Mesenteric fat pad (tissue), 1 donor: ENCODE results near the gene NFKBIZ. TPM values are rescaled to one million over a fixed set of nuclear protein-coding genes. Genes with fewer than 3 reads are reported as not detected.

Experiments used
- DNase-seq: peaks from one replicate; pipeline ENCODE4 v3.0.0-alpha.2; 2020; ENCODE audit warnings: low spot score
- total RNA-seq: library from RNA; stranded (reverse); fragmentation: NEBNext Ultra II Directional; extraction: Animal tissue kit (Norgen Biotek cat#: 25700); gene quantifications from one replicate; pipeline ENCODE4 v1.2.1, GENCODE V29; 2021
- donor health status: DM: yes; HTN: yes; CAD: no.

NFKBIZ gene
- total RNA-seq, 1 donor from 2014 or later = 133 TPM

DNA sequence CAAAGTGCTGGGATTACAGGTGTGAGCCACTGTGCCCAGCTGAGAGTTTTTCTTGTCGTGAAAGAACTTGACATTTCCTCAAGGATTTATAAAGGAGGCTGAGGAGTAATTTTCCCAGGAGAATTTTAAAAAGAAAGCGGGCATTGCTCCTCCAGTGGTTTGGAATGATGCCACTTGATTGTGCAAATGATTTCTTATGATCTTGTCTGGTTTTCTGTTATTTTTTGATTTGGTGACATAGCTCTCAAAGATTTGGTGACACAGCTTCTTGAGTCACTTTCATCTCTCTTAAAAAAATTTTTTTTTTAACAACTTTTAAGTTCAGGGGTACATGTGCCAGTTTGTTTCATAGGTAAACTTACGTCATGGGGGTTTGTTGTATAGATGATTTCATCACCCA is 24.6 kb upstream of the NFKBIZ start:
- DNase-seq = no peak

DNA sequence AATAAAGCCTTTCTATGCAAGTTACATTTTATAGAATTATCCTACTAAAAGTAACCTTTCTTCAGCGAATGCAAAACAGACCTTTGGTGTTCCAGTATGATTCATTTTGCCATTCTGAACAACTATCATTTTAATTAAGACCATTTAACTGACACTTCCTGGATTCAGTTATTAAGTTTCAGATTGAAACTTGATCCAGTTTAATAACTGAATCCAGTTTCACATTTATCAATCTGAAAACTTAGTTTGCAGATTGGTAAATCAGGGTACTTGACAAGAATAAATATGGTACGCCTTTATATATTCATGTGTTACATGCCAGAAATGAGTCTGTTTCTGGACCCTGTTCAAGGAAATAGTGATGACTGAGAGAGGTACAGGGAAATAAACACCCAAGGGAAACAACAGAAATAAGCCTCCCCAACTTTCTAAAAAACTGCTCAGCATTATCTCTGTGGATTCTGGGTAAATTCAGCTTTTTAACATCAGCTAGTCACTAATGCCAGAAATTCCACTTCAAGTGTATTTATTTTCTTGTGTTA is 23.3 kb upstream of the NFKBIZ start:
- no peak for DNase-seq

DNA sequence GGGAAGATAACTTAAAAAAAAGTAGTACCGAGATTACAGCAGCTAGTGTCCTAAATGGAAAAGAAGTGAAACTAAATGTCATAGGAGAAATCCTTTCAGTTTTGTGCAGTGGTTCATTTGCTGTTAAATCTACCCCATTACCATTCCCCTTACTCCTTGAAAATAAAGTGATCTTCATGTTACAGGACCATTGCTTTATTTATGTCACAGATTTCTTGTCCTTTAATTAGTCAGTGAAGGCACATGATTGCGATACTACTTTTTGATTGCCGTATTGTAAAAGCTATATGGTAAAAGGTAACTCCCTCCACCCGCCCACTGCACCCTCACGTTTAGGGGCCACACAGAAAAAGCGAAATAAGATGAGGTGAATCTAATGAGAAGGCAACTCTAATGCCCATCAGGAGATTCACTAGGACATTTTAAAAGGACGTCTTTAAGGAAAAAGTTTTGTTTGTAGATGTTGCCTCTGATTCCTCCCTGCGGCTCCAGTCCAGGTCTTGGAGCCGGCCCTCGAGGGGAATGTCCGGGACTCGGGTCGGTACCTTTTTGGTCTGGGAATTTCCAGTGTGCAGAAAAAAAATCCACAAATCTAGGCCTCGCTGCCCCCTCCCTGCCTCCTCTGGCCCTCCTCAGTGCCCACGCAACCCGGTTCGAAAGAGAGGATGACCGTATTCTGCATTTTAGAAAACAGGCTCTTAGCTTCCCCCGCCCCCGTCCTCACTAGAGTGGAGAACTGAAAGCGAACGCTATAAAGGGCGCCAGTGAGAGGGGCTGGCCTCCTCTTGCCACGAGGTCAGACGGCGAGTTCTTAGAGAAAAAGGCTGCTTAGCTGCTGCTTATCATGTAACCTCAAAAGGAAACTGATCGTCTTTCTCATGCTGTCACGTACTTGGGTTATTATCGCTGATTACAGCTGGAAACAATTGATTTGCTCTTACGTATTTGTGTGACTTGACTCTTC is 21.8 kb upstream of the NFKBIZ start:
- peak; percentile 91 for DNase-seq

DNA sequence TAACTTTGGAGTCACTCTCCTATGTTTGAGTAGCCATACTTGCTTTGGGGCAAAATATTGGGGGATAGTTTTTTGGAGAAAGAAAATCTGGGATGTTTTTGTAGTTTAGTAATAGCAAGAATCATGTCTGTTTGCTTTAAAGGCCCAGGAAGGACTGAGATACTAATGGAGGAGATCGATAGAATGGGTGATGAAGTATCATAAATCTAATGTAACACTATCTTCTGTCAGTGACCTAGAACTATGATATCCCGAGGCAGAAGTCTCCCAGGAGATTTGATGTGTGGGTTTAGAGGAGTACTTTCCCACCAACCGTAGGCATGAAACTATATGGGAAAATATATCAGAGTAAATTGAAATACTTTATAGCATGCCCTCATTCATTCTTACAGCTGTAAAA is 21.0 kb upstream of the NFKBIZ start:
- no peak for DNase-seq

DNA sequence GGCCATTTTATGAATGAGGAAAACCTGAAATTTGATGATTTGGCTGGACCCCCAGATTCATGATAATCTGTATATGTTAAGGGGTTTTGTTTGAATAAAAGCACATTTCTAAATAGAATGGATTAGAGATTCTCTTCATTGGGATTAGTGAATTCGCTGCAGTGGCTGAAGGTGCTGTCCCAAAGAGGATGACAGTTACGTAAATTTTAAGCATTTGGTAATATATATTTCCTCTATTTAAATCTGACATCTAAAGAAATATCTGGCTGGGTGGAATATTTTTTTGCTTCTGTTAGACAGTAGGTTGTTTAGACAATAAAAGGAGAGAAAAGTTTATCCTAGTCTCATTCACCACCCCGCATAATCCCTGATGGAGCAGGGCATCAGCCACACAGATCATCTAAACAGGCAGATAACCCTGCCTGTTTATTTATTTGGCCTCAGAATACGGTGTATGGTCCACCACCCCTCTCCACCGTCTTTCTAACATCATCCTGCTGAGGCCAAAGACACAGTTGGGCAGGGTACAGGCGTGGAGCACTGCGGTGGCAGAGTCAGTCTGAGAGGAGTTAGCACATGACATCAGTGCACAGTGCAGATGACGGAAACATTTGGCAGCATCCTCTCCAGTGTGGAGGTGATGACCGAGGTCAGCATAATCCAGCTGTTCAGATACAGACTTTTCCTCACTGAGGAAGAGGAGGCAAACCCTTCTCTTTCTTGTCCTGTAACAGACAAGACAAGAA is 20.4 kb upstream of the NFKBIZ start:
- DNase-seq = no peak

DNA sequence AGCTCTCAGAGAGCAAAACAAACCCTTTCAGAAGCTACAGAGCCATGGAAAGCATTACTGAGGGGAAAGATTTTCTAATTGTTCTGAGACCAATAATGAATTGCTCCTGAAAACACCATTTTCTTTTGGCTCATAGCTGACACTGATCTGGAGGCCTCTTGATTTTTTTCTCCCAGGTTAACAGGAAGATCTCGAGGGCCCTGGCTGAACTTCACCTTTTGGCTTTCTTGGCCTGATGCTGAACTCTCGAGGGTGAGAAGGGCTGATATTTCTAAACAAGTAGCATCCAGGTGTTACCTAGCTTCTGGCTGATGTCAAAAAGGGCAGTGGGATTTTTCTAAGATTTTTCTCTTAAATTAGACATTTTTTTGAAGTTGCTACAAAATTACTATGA is 19.9 kb upstream of the NFKBIZ start:
- no peak for DNase-seq

DNA sequence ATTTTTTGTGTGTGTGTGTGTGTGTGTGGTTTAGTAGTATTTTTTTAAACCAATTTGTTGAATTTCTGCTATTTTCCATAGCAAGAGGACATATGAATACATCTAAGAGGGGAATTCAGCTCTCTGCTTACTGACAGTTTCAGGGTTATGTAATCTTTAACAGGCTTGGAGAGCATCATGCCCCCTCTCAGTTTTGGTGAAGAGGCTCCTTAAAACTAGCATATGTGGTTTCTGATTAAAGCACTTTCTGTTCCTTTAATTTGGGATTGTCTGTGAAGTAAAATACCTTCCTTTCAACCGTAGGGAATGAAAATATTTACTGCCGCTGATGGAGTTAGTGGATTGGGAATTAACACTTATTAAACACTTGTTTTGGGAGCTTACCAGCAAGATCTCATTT is 19.4 kb upstream of the NFKBIZ start:
- DNase-seq = no peak

DNA sequence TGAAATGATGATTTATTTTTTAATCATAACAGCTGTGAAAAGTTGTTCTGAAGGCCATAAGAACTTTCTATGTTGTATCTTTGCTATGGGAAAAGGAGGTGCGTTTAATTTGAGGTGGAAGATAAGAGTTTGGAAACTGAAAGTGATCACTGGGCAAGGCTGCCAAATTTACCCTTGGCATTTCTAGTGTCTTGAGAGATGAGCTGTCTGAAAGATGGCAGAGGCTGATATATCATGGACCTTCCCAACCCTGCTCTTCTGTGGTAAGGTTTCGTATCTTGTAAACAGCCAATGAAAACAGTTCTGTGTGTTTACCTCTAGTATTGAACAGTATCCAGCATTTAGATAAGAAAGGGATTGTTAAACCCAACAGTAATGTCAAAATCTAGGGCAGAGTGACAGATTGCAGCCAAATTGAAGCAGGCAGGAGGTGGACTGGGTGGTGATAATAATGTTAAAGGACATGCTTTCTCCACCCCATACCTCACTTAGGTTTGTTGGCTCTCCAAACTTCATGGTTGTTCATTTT is 15.8 kb upstream of the NFKBIZ start:
- no peak for DNase-seq

DNA sequence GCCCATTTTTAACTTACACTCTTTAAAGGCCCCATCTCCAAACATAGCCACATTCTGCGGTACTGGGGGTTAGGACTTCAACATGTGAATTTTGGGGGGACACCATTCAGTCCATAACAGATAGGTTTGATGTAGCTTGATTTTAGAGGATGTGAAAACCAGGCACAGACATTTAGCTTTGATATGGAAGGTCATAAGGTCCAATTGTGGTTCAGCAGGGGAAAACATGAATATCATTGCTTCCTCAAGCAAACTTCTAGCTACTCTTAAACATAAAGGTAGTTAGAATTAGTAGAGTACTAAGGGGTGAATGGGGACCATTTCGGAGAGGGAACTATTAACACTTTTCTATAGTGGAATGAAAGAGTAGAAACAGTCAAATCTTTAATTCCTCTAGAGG is 13.6 kb upstream of the NFKBIZ start:
- no peak for DNase-seq

DNA sequence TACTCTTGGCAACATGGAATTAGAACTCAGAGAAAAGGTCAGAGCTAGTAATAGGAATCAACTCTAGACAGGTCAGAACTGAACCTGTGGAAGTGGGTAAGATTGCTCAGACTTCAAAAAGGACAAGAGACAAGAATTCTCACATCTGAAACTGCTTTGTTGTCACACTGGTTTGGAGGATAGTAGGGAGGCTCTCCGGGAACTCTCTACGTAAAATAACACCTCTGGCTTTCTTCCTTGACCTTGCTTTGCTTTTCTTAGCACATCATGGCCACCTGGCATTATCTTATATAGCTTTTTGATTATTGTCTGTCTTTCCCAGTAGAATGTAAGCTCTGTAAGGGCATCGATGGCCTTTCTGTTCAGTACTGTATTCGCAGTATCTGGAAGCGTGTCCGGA is 13.2 kb upstream of the NFKBIZ start:
- no peak for DNase-seq

DNA sequence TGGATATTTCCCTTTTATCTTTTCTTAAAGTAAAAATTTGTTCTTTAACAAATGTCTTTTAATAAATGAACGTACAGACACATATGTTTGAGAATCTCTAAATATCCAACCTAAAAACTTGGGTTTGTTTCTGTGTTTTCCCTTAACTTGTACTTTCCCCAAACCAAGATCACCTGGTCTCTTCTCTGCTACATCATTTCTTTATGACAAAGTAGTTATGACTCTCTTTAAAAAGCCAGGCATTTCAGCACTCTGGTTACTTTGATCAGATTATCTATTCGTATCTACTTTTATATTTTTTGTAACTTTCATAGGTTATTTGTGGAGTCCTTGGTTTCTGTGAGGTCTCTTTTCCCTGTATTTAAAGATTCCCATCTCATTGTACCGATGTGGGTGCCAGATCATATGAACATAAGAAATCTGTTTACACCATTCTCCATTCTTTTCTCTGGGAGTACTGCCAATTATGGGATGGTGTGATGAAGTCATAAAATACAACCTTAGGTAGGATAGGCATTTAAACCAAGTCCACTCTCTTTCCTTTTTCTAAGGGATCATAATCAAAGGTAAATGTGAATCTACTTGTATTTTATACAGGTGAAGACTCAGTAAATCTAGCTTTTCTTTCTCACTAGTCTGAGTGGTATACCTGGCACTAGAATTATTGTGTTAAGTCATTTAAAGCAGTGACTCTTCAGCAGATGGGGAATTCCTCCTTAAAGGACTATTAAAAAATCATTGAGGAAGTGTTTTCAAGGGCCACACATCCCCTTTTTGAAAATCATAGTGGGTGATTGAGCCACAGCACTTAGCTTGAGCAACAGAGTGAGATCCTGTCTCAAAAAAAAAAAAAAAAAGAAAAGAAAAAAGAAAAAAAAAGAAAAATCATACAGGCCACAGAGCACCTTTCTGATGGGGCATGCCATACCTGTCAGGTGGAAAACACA is 12.4 kb upstream of the NFKBIZ start:
- DNase-seq = no peak

DNA sequence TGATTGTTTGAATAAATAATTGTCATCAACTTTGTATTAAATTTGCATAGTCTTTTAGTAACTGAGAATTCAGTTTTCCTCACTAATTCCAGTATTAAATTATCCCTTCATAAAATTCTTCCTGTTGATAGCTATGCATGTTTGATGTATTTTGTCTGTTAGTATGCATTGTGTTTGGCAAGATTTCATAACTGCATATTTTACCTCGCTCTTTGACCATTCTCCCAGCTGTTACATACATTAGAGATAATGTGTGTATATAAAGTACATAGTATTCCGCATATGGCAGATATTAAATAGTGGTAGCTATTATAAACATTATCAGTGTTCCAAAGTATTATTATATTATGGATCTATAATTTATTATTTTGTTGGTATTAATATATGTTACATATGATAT is 10.6 kb upstream of the NFKBIZ start:
- no peak for DNase-seq

DNA sequence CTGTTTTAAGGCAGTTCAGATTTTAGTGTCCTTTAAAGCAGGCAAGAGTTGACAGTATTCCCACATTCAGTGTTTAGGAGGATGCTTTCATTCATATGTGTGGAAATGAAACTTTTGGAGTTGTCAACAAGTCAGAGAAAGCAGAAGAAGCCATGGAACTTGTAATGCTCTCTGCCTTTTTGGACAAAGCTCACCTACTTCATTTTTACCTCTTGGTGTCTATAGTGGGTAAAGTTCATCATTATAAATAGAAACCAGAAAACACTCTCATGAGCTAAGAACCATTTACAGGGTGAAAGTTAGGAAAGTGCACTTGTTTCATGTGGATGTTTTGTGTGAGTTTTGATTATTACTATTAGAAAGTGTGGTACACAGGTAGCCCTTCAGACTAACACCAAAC is 9.2 kb upstream of the NFKBIZ start:
- no peak for DNase-seq

DNA sequence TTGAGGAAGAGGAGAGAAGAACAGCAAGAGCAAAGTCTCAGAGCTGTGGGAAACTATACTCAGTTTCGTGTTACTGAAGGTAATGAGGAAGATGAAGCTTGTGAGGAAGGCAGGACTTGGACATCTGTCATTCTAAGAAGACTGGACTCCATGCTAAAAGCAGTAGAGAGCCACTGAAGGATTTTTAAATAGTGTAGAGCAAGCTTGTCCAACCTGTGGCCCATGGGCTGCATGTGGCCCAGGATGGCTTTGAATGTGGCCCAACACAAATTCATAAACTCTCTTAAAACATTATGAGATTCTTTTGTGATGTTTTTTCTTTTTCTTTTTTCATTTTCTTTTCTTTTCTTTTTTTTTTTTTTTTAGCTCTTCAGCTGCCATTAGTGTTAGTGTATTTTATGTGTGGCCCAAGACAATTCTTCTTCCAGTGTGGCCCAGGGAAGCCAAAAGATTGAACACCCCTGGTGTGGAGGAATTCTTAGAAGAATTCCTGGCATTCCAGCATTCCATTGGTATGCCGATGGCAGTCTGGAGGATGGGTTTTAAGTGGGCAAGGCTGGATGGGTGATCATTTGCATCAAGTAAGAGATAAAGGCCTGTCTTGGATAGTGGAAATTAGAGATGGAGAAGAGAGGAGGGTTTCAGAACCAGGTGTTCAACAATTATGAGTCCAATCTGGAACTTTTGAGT is 6.9 kb upstream of the NFKBIZ start:
- DNase-seq = no peak

DNA sequence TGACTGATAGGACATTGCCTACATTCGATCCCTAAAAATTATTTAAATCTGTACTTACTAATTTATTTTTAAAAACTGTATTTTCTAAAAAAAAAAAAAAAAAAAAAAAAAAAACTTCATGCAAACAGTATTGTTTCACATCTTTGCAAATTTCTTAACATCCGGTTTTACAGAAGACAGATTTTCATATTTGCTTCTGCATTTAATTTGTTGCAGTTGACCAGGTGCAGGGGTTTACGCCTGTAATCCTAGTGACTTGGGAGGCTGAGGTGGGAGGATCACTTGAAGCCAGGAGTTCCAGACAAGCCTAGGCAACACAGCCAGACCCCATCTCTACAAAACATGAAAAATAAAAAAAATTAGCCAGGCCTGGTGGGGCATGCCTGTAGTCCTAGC is 6.4 kb upstream of the NFKBIZ start:
- DNase-seq = no peak

DNA sequence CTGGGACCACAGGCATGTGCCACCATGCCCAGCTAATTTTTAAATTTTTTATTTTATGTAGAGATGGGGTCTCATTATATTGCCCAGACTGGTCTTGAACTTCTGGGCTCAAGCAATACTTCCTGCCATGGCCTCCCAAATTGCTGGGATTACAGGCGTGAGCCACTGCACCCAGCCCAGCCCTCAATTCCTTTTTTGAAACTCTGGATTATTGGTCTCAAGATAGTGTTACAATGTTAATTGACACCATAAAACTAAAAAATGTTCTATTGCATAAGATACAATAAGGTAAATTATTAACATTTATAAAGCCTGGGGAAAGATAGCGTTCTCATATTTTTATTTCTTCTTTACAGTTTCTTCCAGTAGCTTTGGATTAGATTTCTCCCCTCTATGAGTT is 3.9 kb upstream of the NFKBIZ start:
- DNase-seq = no peak

DNA sequence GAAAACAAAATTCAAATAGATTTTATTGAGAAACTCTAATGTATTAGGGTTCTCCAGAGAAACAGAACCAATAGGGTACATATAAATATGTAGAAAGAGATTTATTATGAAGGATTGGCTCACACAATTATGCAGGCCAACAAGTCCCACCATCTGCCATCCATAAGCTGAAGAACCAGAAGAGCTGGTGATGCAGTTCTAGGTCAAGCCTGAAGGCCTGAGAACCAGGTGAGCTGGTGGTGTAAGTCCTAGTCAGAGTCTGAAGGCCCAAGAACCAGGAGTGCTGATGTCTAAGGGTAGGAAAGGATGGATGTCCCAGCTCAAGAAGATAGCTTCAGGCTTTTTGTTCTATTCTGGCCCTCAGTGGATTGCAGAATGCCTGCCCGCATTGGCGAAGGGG is 2.6 kb upstream of the NFKBIZ start:
- no peak for DNase-seq

DNA sequence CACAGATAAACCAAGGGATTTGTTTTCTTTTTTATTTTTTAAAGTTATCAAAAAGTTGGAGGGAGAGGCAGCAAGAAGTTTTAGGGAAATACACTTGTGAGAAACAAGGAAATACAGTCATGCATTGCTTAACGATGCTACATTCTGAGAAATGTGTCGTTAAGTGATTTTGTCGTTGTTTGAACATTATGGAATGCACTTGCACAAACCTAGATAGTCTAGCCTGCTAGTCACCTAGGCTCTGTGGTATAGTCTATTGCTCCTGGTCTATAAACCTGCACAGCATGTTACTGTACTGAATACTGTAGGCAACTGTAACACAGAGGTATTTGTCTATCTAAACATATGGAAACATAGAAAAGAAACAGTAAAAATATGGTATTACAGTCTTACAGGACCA is 2.0 kb upstream of the NFKBIZ start:
- no peak for DNase-seq

DNA sequence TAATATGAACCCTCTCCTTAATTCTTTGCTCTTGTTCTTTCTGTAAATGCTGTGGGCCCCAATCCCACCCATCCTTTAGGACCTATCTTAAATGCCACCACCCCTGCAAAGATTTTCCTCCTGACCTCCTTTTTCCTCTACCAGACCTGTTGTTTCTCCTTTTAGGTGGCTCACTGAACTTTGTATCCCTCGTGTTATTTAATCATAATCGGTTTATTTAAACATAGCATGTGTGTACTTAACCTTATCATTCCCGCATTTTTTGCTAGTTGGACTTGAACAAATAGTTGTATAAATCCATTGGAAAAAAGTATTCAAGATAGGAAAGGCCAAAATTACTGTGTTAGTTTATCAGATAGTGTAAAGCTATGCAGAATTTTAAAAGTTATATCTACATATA is 988 bp upstream of the NFKBIZ start:
- no peak for DNase-seq

DNA sequence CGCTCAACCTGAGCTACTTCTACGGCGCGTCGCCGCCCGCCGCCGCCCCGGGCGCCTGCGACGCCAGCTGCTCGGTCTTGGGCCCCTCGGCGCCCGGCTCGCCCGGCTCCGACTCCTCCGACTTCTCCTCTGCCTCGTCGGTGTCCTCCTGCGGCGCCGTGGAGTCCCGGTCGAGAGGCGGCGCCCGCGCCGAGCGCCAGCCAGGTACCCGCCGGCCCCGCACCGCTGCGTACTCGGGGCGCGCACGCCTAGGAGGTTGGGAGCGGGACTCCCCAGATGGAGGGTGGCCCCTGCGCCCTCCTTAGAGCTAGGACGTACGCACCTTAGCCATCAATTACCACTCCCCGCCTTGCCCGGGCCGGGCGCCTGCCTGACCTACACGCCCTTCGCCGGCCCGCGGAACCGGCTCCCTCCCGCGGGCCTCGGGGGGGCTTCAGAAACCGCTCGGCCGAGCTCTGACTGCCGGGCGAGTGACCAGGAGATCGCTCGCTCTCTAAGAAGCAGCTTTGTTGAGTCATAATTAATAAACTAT is 466 bp downstream of the NFKBIZ start:
- no peak for DNase-seq
